MM.1S (cell line): Measurements from ENCODE around the gene DISP2.

Experiments
- DNase-seq: peaks from one replicate; pipeline ENCODE4 v3.0.0-alpha.2; 2015
- H2AFZ ChIP-seq: fragments of 300-600 bp; sonication (generic); 2 replicates; pipeline ENCODE4 v1.6.0; 2016; ENCODE audit warnings: antibody characterized with exemption, low read length
- H3F3A ChIP-seq: fragments of 300-600 bp; sonication (generic); 2 replicates; pipeline ENCODE4 v1.6.1; 2016; ENCODE audit warnings: mild to moderate bottlenecking, antibody characterized with exemption, low read length, moderate library complexity, mixed read lengths; ENCODE audit not compliant: insufficient read depth
- H3K27ac ChIP-seq: fragments of 300-600 bp; sonication (generic); 2 replicates; pipeline ENCODE4 v1.5.1; 2016; ENCODE audit warnings: mild to moderate bottlenecking, low read length
- H3K27me3 ChIP-seq: fragments of 300-600 bp; sonication (generic); replicated peaks from 2 replicates; pipeline ENCODE4 v1.6.0; 2016; ENCODE audit warnings: low read length; ENCODE audit not compliant: insufficient read depth
- H3K36me3 ChIP-seq: fragments of 300-600 bp; sonication (generic); replicated peaks from 2 replicates; pipeline ENCODE4 v1.6.1; 2016; ENCODE audit warnings: mild to moderate bottlenecking, low read length, mixed read lengths; ENCODE audit not compliant: insufficient read depth
- H3K4me1 ChIP-seq: fragments of 300-600 bp; sonication (generic); 2 replicates; pipeline ENCODE4 v1.6.1; 2016; ENCODE audit warnings: low read length, mixed read lengths
- H3K4me2 ChIP-seq: fragments of 300-600 bp; sonication (generic); 2 replicates; pipeline ENCODE4 v1.6.0; 2016; ENCODE audit warnings: low read depth, low read length
- H3K4me3 ChIP-seq: fragments of 300-600 bp; sonication (generic); 2 replicates; pipeline ENCODE4 v1.5.1; 2016; ENCODE audit warnings: low read length, mixed read lengths
- H3K79me2 ChIP-seq: fragments of 300-600 bp; sonication (generic); 2 replicates; pipeline ENCODE4 v1.6.1; 2016; ENCODE audit warnings: mixed run types, low read length, mixed read lengths
- H3K9ac ChIP-seq: fragments of 300-600 bp; sonication (generic); 2 replicates; pipeline ENCODE4 v1.6.1; 2016; ENCODE audit warnings: low read length, mixed read lengths
- H3K9me2 ChIP-seq: fragments of 300-600 bp; sonication (generic); replicated peaks from 2 replicates; pipeline ENCODE4 v1.6.1; 2016; ENCODE audit warnings: mild to moderate bottlenecking, low read length, mixed read lengths; ENCODE audit not compliant: insufficient read depth
- H3K9me3 ChIP-seq: fragments of 300-600 bp; sonication (generic); replicated peaks from 2 replicates; pipeline ENCODE4 v1.6.1; 2016; ENCODE audit warnings: mild to moderate bottlenecking, low read length, mixed read lengths; ENCODE audit not compliant: insufficient read depth
- H4K20me1 ChIP-seq: fragments of 300-600 bp; sonication (generic); 2 replicates; pipeline ENCODE4 v1.6.1; 2016; ENCODE audit warnings: mild to moderate bottlenecking, low read length, moderate library complexity, mixed read lengths; ENCODE audit not compliant: insufficient read depth
- EZH2 ChIP-seq: fragments of 300-600 bp; sonication (generic); optimal IDR thresholded peaks from 2 replicates; pipeline ENCODE3; 2017; ENCODE audit warnings: low read depth, mild to moderate bottlenecking, antibody characterized with exemption, low read length, mixed read lengths
- EZH2phosphoT487 ChIP-seq: fragments of 300-600 bp; sonication (generic); IDR thresholded peaks from 2 replicates; pipeline ENCODE4 v1.6.1; 2018; ENCODE audit warnings: antibody characterized with exemption, low read length
- TF ChIP-seq, protein P1 (sequence below): fragments of 300-600 bp; sonication (generic); IDR thresholded peaks from 2 replicates; pipeline ENCODE4 v1.5.1; 2016; ENCODE audit warnings: antibody characterized with exemption, low read length, mixed read lengths

The DISP2 gene

GRCh38 chr15:40314723-40315276 lies 43.2 kb upstream of the DISP2 start:
- H2AFZ ChIP-seq: no peak overlapping the region
- H3K4me1 ChIP-seq: 0 out of 2 replicates have a peak, but pooled peaks cover 3% of the 10 kb centered on the region
- no peaks in the 10 kb centered on the region for H3K36me3 ChIP-seq
- no peaks in the 10 kb centered on the region for H3K9me3 ChIP-seq
- no peak for TF ChIP-seq EZH2phosphoT487
- no peak for TF ChIP-seq EZH2
- TF ChIP-seq, protein P1, sequence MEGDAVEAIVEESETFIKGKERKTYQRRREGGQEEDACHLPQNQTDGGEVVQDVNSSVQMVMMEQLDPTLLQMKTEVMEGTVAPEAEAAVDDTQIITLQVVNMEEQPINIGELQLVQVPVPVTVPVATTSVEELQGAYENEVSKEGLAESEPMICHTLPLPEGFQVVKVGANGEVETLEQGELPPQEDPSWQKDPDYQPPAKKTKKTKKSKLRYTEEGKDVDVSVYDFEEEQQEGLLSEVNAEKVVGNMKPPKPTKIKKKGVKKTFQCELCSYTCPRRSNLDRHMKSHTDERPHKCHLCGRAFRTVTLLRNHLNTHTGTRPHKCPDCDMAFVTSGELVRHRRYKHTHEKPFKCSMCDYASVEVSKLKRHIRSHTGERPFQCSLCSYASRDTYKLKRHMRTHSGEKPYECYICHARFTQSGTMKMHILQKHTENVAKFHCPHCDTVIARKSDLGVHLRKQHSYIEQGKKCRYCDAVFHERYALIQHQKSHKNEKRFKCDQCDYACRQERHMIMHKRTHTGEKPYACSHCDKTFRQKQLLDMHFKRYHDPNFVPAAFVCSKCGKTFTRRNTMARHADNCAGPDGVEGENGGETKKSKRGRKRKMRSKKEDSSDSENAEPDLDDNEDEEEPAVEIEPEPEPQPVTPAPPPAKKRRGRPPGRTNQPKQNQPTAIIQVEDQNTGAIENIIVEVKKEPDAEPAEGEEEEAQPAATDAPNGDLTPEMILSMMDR: no peak
- no peak for DNase-seq
- H4K20me1 ChIP-seq: no peaks in the 10 kb centered on the region
- H3K27ac ChIP-seq: no peak overlapping the region
- H3F3A ChIP-seq: no peaks in the 10 kb centered on the region
- no peaks in the 10 kb centered on the region for H3K9me2 ChIP-seq
- H3K4me3 ChIP-seq: no peak overlapping the region
- no peak overlapping the region for H3K9ac ChIP-seq
- no peaks in the 10 kb centered on the region for H3K79me2 ChIP-seq
- no peak overlapping the region for H3K4me2 ChIP-seq
- no peaks in the 10 kb centered on the region for H3K27me3 ChIP-seq

- H3K36me3 ChIP-seq: no peaks in the 10 kb centered on the region
- H3K9me2 ChIP-seq: no peaks in the 10 kb centered on the region
- H3K79me2 ChIP-seq: no peaks in the 10 kb centered on the region
- TF ChIP-seq, protein P1: no peak
- TF ChIP-seq EZH2phosphoT487 (no peak), EZH2 (no peak)
- H3F3A ChIP-seq: no peaks in the 10 kb centered on the region
- H3K4me1 ChIP-seq: 0 out of 2 replicates have a peak, but pooled peaks cover 3% of the 10 kb centered on the region
- H3K27ac ChIP-seq: no peak overlapping the region
- no peak overlapping the region for H2AFZ ChIP-seq
- DNase-seq: no peak
- H3K4me2 ChIP-seq: no peak overlapping the region
- H3K27me3 ChIP-seq: no peaks in the 10 kb centered on the region
- no peaks in the 10 kb centered on the region for H3K9me3 ChIP-seq
- no peaks in the 10 kb centered on the region for H4K20me1 ChIP-seq
- H3K4me3 ChIP-seq: no peak overlapping the region
- H3K9ac ChIP-seq: no peak overlapping the region
Observed at GRCh38 chr15:40316931-40317330, 41.1 kb upstream of the DISP2 start.

DNA sequence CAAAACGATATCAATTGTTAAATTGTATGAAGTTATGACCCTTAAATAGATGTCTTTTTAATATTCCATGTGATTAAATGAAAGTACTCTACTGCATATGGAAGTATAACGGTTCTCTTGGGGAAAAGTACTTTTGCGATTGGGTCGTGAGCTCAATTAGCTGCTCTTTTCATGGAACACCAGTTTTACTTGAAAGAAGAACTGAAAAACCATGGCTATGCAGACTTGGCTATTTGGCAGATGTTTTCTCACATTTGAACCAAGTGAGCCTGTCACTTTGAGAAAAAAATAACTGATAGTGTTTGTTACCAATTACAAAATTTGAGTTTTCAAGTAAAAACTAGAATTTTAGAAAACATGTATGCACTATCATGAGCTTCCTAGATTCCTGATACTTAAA lies 40.4 kb upstream of the DISP2 start:
- Histone ChIP-seq H3K27ac (no peak overlapping the region), H4K20me1 (no peaks in the 10 kb centered on the region), H3K4me2 (no peak overlapping the region), H3K9me3 (no peaks in the 10 kb centered on the region), H3K4me1 (peaks cover 4% of the 10 kb centered on the region; the same call in 1 of the 2 replicates), H3K27me3 (no peaks in the 10 kb centered on the region), H2AFZ (no peak overlapping the region), H3K79me2 (no peaks in the 10 kb centered on the region), H3F3A (no peaks in the 10 kb centered on the region), H3K9ac (no peak overlapping the region), H3K9me2 (no peaks in the 10 kb centered on the region), H3K36me3 (no peaks in the 10 kb centered on the region), H3K4me3 (no peak overlapping the region)
- no peak for DNase-seq
- TF ChIP-seq EZH2phosphoT487 (no peak), EZH2 (no peak)
- TF ChIP-seq, protein P1: no peak
